B cell (primary cell): ENCODE data around the gene AAK1. TPM values are rescaled to one million over a fixed set of nuclear protein-coding genes. Genes with fewer than 3 reads are reported as not detected.

Source experiments
- ATAC-seq: fragments of 200-7000 bp; cut with Tn5 transposase; one replicate; pipeline ENCODE4 v1.10.0; 2021; ENCODE audit warnings: low read depth, mild to moderate bottlenecking, moderate number of reproducible peaks, moderate library complexity
- CTCF ChIA-PET: fragments of 350-600 bp; sonication (Branson Sonifier 250); formaldehyde crosslinking; loops from one replicate; lab custom pipeline; 2021; ENCODE audit warnings: antibody characterized with exemption, inconsistent platforms; lab: Charles Lee
- POLR2A ChIA-PET: fragments of 350-600 bp; sonication (Branson Sonifier 250); formaldehyde crosslinking; loops from one replicate; lab custom pipeline; 2021; ENCODE audit warnings: antibody characterized with exemption; lab: Charles Lee
- DNase-seq: peaks from one replicate; pipeline ENCODE4 v3.0.0; 2013
- H2AFZ ChIP-seq: 2 replicates; pipeline ENCODE4 v1.6.1; 2012; ENCODE audit warnings: mild to moderate bottlenecking, low read depth, low read length; ENCODE audit not compliant: insufficient read depth, poor library complexity, severe bottlenecking
- H3K27ac ChIP-seq, 2 donors: 1 replicate in 1 of 2; 2 replicates in 1 of 2; pipeline ENCODE4 v1.5.1; 2012 to 2013; ENCODE audit warnings: low read length in 2 of 2, mild to moderate bottlenecking in 2 of 2, moderate library complexity in 1 of 2
- H3K27me3 ChIP-seq, 4 experiments: fragments of 200-600 bp in 1 of 4; sonication (generic) in 1 of 4; replicated peaks in 1 of 4; 1 replicate in 2 of 4; 2 replicates in 2 of 4; pipeline versions ENCODE4 v1.6.1 to v1.7.0; 2013 to 2016; ENCODE audit warnings: low read length in 3 of 4, mild to moderate bottlenecking in 2 of 4, mixed read lengths in 1 of 4, moderate library complexity in 1 of 4; ENCODE audit not compliant: insufficient read depth in 4 of 4, control insufficient read depth in 3 of 4; ENCODE audit errors: control extremely low read depth in 1 of 4
- H3K36me3 ChIP-seq, 2 experiments: replicated peaks in 1 of 2; 1 replicate in 1 of 2; 2 replicates in 1 of 2; pipeline versions ENCODE4 v1.6.1 to v1.7.1; 2013; ENCODE audit warnings: low read length in 1 of 2; ENCODE audit not compliant: insufficient read depth in 2 of 2, control insufficient read depth in 1 of 2; ENCODE audit errors: control extremely low read depth in 1 of 2, extremely low read depth in 1 of 2
- H3K4me1 ChIP-seq, 2 donors: fragments of 200-600 bp in 1 of 2; sonication (generic) in 1 of 2; 1 replicate in 1 of 2; 2 replicates in 1 of 2; pipeline versions ENCODE4 v1.5.1 to v1.6.1; 2013 to 2017; ENCODE audit warnings: low read length in 2 of 2; ENCODE audit not compliant: control insufficient read depth in 2 of 2, insufficient read depth in 2 of 2
- H3K4me2 ChIP-seq: replicated peaks from 2 replicates; pipeline ENCODE3; 2012; ENCODE audit warnings: mild to moderate bottlenecking, low read depth, low read length; ENCODE audit not compliant: poor library complexity, severe bottlenecking
- H3K4me3 ChIP-seq, 5 experiments: fragments of 200-600 bp in 1 of 5; sonication (generic) in 1 of 5; 1 replicate in 3 of 5; 2 replicates in 2 of 5; pipeline versions ENCODE4 v1.5.1 to v1.7.0; 2011 to 2016; ENCODE audit warnings: low read length in 4 of 5, mild to moderate bottlenecking in 4 of 5, low read depth in 2 of 5, control low read depth in 1 of 5, moderate library complexity in 1 of 5; ENCODE audit not compliant: insufficient read depth in 1 of 5; ENCODE audit errors: control extremely low read depth in 1 of 5, extremely low read depth in 1 of 5
- H3K79me2 ChIP-seq: fragments of 200-600 bp; sonication (generic); one replicate; pipeline ENCODE4 v1.6.0; 2016; ENCODE audit warnings: low read length; ENCODE audit not compliant: control insufficient read depth, insufficient read depth
- H3K9ac ChIP-seq: fragments of 200-600 bp; sonication (generic); 2 replicates; pipeline ENCODE4 v1.6.1; 2017; ENCODE audit warnings: mild to moderate bottlenecking, low read length, moderate library complexity
- H3K9me3 ChIP-seq, 3 donors: one replicate each; pipeline versions ENCODE4 v1.6.1 to v1.7.1; 2013; ENCODE audit warnings: low read length in 2 of 3; ENCODE audit not compliant: control insufficient read depth in 2 of 3, insufficient read depth in 1 of 3; ENCODE audit errors: control extremely low read depth in 1 of 3
- H4K20me1 ChIP-seq: 2 replicates; pipeline ENCODE4 v1.6.0; 2012; ENCODE audit warnings: mild to moderate bottlenecking, low read length; ENCODE audit not compliant: insufficient read depth, control insufficient read depth, poor library complexity, severe bottlenecking
- H3K27ac Mint-ChIP-seq: one replicate; pipeline ENCODE4 v1.8.0; 2021; ENCODE audit warnings: mixed read lengths
- H3K27me3 Mint-ChIP-seq: one replicate; pipeline ENCODE4 v1.8.0; 2021; ENCODE audit warnings: mixed read lengths
- H3K4me1 Mint-ChIP-seq: one replicate; pipeline ENCODE4 v1.8.0; 2021; ENCODE audit warnings: mixed read lengths
- H3K4me3 Mint-ChIP-seq: one replicate; pipeline ENCODE4 v1.8.0; 2021; ENCODE audit warnings: mixed read lengths
- H3K9me3 Mint-ChIP-seq: one replicate; pipeline ENCODE4 v1.8.0; 2022; ENCODE audit warnings: mixed read lengths; ENCODE audit not compliant: insufficient read depth
- EZH2 ChIP-seq: IDR thresholded peaks from 2 replicates; pipeline ENCODE4 v1.6.1; 2012; ENCODE audit warnings: borderline replicate concordance, low read depth, mild to moderate bottlenecking, moderate library complexity, low read length; ENCODE audit not compliant: insufficient read depth, poor library complexity, severe bottlenecking
- WGBS: methylation state at CpG from one replicate; pipeline ENCODE4 v1.1.5; 2013; ENCODE audit warnings: missing lambda C conversion rate; ENCODE audit not compliant: insufficient coverage; 5-methylcytosine and 5-hydroxymethylcytosine counted together
- intact Hi-C: fragments of 100-400 bp; cut with micrococcal nuclease; formaldehyde crosslinking; loops from one replicate; pipeline ENCODE4 v1.10.0; 2022
- polyA plus RNA-seq: library from polyadenylated mRNA; depleted of rRNA; stranded (reverse); fragments of >200 nt; gene quantifications from 2 replicates; pipeline ENCODE4 v1.2.3, GENCODE V29; 2012
- total RNA-seq, 2 donors: library from RNA; stranded (reverse); fragments of 120-200 nt in 1 of 2; gene quantifications; 1 replicate in 1 of 2; 2 replicates in 1 of 2; pipeline versions ENCODE4 v1.2.3 to v1.2.4, GENCODE V29; 2013 to 2022
- TF ChIP-seq, protein P1 (sequence below): fragments of 200-600 bp; IDR thresholded peaks from one replicate; pipeline ENCODE4 v1.8.0; 2022; ENCODE audit warnings: antibody characterized with exemption, mild to moderate bottlenecking

AAK1 gene
- total and polyA plus RNA-seq, 2 donors (not counting 1 experiment from before 2014, with no cell fraction given) = 2.4 to 7.2 TPM

DNA sequence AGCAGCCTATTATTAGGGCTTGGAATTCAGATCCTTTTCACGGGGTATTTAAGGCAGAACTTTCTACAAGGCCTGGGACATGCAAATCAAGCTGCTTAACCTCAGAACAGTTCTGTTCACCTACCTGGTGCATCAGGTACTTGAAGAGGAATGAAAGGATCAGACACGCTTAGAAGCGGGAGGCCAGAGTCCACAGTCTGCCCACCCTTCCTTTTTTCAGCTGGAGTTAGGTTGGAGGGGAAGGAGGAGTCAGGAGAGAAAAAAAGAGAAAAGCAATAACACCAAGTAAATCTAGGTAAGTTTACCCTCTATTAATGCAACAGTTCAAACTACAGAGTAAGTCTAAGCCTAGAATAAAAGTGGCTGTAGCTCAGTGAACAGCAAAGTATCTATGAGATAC, 147.7 kb downstream of the AAK1 start:
- Mint-ChIP-seq H3K9me3 (no peaks in the 10 kb centered on the region), H3K27me3 (peaks cover 4% of the 10 kb centered on the region), H3K4me1 (peaks cover 11% of the 10 kb centered on the region), H3K27ac (no peak overlapping the region), H3K4me3 (no peak overlapping the region)
- Histone ChIP-seq H4K20me1 (no peaks in the 10 kb centered on the region), H3K27me3 (no peaks in the 10 kb centered on the region), H3K4me2 (no peak overlapping the region), H3K4me3 (no peak overlapping the region), H2AFZ (no peak overlapping the region), H3K27ac (no peak overlapping the region), H3K36me3 (no peaks in the 10 kb centered on the region), H3K9ac (no peak overlapping the region), H3K4me1 (peaks cover 9 to 11% of the 10 kb centered on the region in 2 donors), H3K79me2 (no peaks in the 10 kb centered on the region), H3K9me3 (no peaks in the 10 kb centered on the region)
- WGBS = 80% methylated on average over 1 of the region's 3 CpGs
- ATAC-seq (no peak), DNase-seq (no peak)
- CTCF ChIA-PET = no interaction called here
- POLR2A ChIA-PET = no interaction called here
- TF ChIP-seq, protein P1, sequence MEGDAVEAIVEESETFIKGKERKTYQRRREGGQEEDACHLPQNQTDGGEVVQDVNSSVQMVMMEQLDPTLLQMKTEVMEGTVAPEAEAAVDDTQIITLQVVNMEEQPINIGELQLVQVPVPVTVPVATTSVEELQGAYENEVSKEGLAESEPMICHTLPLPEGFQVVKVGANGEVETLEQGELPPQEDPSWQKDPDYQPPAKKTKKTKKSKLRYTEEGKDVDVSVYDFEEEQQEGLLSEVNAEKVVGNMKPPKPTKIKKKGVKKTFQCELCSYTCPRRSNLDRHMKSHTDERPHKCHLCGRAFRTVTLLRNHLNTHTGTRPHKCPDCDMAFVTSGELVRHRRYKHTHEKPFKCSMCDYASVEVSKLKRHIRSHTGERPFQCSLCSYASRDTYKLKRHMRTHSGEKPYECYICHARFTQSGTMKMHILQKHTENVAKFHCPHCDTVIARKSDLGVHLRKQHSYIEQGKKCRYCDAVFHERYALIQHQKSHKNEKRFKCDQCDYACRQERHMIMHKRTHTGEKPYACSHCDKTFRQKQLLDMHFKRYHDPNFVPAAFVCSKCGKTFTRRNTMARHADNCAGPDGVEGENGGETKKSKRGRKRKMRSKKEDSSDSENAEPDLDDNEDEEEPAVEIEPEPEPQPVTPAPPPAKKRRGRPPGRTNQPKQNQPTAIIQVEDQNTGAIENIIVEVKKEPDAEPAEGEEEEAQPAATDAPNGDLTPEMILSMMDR = no peak
- TF ChIP-seq EZH2 = no peak
- intact Hi-C loops = no loop called here

DNA sequence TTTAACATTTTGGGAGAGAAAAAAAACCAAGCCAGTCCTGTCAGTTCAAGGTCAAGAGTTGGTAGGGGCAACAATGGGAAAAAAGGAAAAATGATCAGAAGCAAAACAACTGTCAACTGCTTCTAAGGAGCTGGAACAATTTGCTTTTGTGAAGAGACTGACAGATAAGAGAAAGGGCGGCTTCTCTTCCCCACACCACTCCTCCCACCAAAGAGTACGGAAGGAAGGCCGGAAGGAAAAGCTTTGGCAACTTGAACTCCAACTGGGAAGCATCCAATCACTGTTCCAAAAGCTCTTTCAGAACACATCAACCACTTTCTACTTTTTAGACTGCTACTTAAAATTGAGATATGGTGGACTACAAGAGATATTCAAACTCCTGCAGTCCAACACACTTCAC, 148.5 kb downstream of the AAK1 start:
- TF ChIP-seq, protein P1 = no peak

More for the DNA sequence above, 148.5 kb downstream of the AAK1 start:
- H3K4me2 ChIP-seq = no peak overlapping the region
- no peaks in the 10 kb centered on the region for H4K20me1 ChIP-seq
- H3K27ac ChIP-seq = no peak overlapping the region
- peaks cover 0 to 1% (median 0%) of the 10 kb centered on the region in 3 donors for H3K9me3 ChIP-seq
- Mint-ChIP-seq H3K9me3 (no peaks in the 10 kb centered on the region), H3K27ac (no peak overlapping the region), H3K4me3 (no peak overlapping the region), H3K27me3 (peaks cover 4% of the 10 kb centered on the region), H3K4me1 (peaks cover 16% of the 10 kb centered on the region)
- no peaks in the 10 kb centered on the region for H3K36me3 ChIP-seq
- no CpG with 5 or more reads among the region's 3 CpGs for WGBS
- H3K9ac ChIP-seq = no peak overlapping the region
- no peak overlapping the region for H2AFZ ChIP-seq
- no peak overlapping the region for H3K4me3 ChIP-seq
- ATAC-seq (no peak), DNase-seq (no peak)
- CTCF ChIA-PET = interaction anchor here (0.7 kb wide), 1 partner anchor 30 kb away, joined by 3 read pairs; no protein-coding TSS in a partner anchor
- no peaks in the 10 kb centered on the region for H3K27me3 ChIP-seq
- POLR2A ChIA-PET = no interaction called here
- H3K4me1 ChIP-seq = peaks cover 9 to 11% of the 10 kb centered on the region in 2 donors
- intact Hi-C loops = no loop called here
- H3K79me2 ChIP-seq = no peaks in the 10 kb centered on the region
